Testis (tissue), 2 donors: Measurements from ENCODE around the gene SLC16A7.
"Not testable (repeated sequence)": the region's sequence is repeated elsewhere in the genome, so short reads cannot be mapped to it uniquely, and the experiment has no call there.

Source experiments
- CTCF ChIP-seq, 3 experiments: fragments of 450-650 bp in 2 of 3; fragments of 200-600 bp in 1 of 3; sonication (generic) in 1 of 3; IDR thresholded peaks; one replicate each; pipeline ENCODE4 v1.5.1; 2016 to 2019; ENCODE audit warnings: antibody characterized with exemption in 3 of 3, mild to moderate bottlenecking in 2 of 3, moderate library complexity in 1 of 3
- POLR2A ChIP-seq: fragments of 450-650 bp; IDR thresholded peaks from one replicate; pipeline ENCODE4 v1.6.1; 2017; ENCODE audit warnings: antibody characterized with exemption, mild to moderate bottlenecking, moderate library complexity

GRCh38 chr12:59751091-59751490, 155.3 kb downstream of the SLC16A7 start:
- TF ChIP-seq CTCF (IDR thresholded peaks at IDR 0.05); POLR2A: not testable (repeated sequence)
